Subcutaneous abdominal adipose tissue (tissue), 5 donors: ENCODE results near the gene TFRC.
"Not testable (repeated sequence)": the region's sequence is repeated elsewhere in the genome, so short reads cannot be mapped to it uniquely, and the experiment has no call there.

Experiments used
- H3K27ac ChIP-seq: one replicate; pipeline ENCODE4 v1.7.0; 2013; ENCODE audit warnings: low read depth, mild to moderate bottlenecking, inconsistent platforms, low read length, moderate library complexity
- H3K27me3 ChIP-seq, 5 donors: one replicate each; pipeline ENCODE4 v1.7.0; 2013; ENCODE audit warnings: low read length in 5 of 5, inconsistent platforms in 1 of 5; ENCODE audit not compliant: control insufficient read depth in 5 of 5, insufficient read depth in 4 of 5
- H3K36me3 ChIP-seq, 5 donors: one replicate each; pipeline ENCODE4 v1.7.0; 2013; ENCODE audit warnings: low read length in 5 of 5; ENCODE audit not compliant: control insufficient read depth in 5 of 5, insufficient read depth in 5 of 5
- H3K4me1 ChIP-seq, 5 donors: one replicate each; pipeline ENCODE4 v1.7.0; 2013; ENCODE audit warnings: low read length in 5 of 5, mild to moderate bottlenecking in 3 of 5, moderate library complexity in 1 of 5; ENCODE audit not compliant: control insufficient read depth in 5 of 5, insufficient read depth in 5 of 5
- H3K4me3 ChIP-seq, 5 donors: one replicate each; pipeline ENCODE4 v1.7.0; 2013; ENCODE audit warnings: low read length in 5 of 5, low read depth in 1 of 5
- H3K9ac ChIP-seq, 5 donors: one replicate each; pipeline ENCODE4 v1.7.0; 2013; ENCODE audit warnings: low read length in 5 of 5, mild to moderate bottlenecking in 4 of 5, moderate library complexity in 3 of 5
- H3K9me3 ChIP-seq, 5 donors: one replicate each; pipeline ENCODE4 v1.7.0; 2013; ENCODE audit warnings: low read length in 5 of 5; ENCODE audit not compliant: control insufficient read depth in 5 of 5
- donor health status: healthy.
- donor health status: healthy.
- donor health status: healthy.
- donor health status: healthy.
- donor health status: healthy.

The TFRC gene

GRCh38 chr3:196063456-196063855 is 18.4 kb downstream of the TFRC start:
- Histone ChIP-seq H3K4me3 (no peak overlapping the region), H3K4me1 (no peaks in the 10 kb centered on the region), H3K27ac (no peak overlapping the region), H3K9ac (no peak overlapping the region), H3K27me3 (no peaks in the 10 kb centered on the region), H3K9me3 (no peaks in the 10 kb centered on the region), H3K36me3 (peaks cover 58 to 90% (median 71%) of the 10 kb centered on the region in 5 donors)

GRCh38 chr3:196063049-196063448 is 18.8 kb downstream of the TFRC start:
- Histone ChIP-seq H3K4me1 (no peaks in the 10 kb centered on the region), H3K27me3 (no peaks in the 10 kb centered on the region), H3K9ac (no peak overlapping the region), H3K4me3 (no peak overlapping the region), H3K9me3 (no peaks in the 10 kb centered on the region), H3K27ac (no peak overlapping the region), H3K36me3 (peaks cover 61 to 91% (median 73%) of the 10 kb centered on the region in 5 donors)

- no peak overlapping the region for H3K4me3 ChIP-seq
- H3K27me3 ChIP-seq: no peaks in the 10 kb centered on the region
- no peak overlapping the region for H3K27ac ChIP-seq
- H3K9ac ChIP-seq: no peak overlapping the region
- peaks cover 0 to 4% (median 2%) of the 10 kb centered on the region in 5 donors for H3K4me1 ChIP-seq
- peaks cover 45 to 91% (median 67%) of the 10 kb centered on the region in 5 donors for H3K36me3 ChIP-seq
- no peaks in the 10 kb centered on the region for H3K9me3 ChIP-seq
These were observed 21.1 kb downstream of the TFRC start for GRCh38 chr3:196060834-196061233.

GRCh38 chr3:196057760-196058331 is 24.0 kb downstream of the TFRC start:
- Histone ChIP-seq H3K4me1 (peaks cover 0 to 8% (median 6%) of the 10 kb centered on the region in 5 donors), H3K9ac (no peak overlapping the region), H3K9me3 (no peaks in the 10 kb centered on the region), H3K36me3 (peaks cover 42 to 94% (median 73%) of the 10 kb centered on the region in 5 donors), H3K27ac (no peak overlapping the region), H3K27me3 (no peaks in the 10 kb centered on the region), H3K4me3 (no peak overlapping the region)

GRCh38 chr3:196056371-196056770 is 25.5 kb downstream of the TFRC start:
- not testable (repeated sequence) for H3K27ac ChIP-seq, H3K27me3 ChIP-seq, H3K9ac ChIP-seq, H3K4me1 ChIP-seq, H3K4me3 ChIP-seq, H3K9me3 ChIP-seq
- H3K36me3 ChIP-seq: peaks cover 42 to 94% (median 72%) of the 10 kb centered on the region in 5 donors

GRCh38 chr3:196055683-196056270 is 26.1 kb downstream of the TFRC start:
- Histone ChIP-seq H3K36me3 (peaks cover 43 to 95% (median 71%) of the 10 kb centered on the region in 5 donors), H3K4me1 (peaks cover 0 to 8% (median 6%) of the 10 kb centered on the region in 5 donors), H3K9ac (no peak overlapping the region), H3K27ac (no peak overlapping the region), H3K9me3 (no peaks in the 10 kb centered on the region), H3K27me3 (no peaks in the 10 kb centered on the region), H3K4me3 (no peak overlapping the region)

- no peaks in the 10 kb centered on the region for H3K9me3 ChIP-seq
- no peak overlapping the region for H3K4me3 ChIP-seq
- H3K27ac ChIP-seq: no peak overlapping the region
- H3K9ac ChIP-seq: no peak overlapping the region
- H3K27me3 ChIP-seq: no peaks in the 10 kb centered on the region
- H3K4me1 ChIP-seq: peaks cover 0 to 8% (median 6%) of the 10 kb centered on the region in 5 donors
- H3K36me3 ChIP-seq: peaks cover 47 to 96% (median 74%) of the 10 kb centered on the region in 5 donors
These were observed 26.6 kb downstream of the TFRC start for GRCh38 chr3:196055240-196055639.

- Histone ChIP-seq H3K4me3 (no peak overlapping the region), H3K9ac (no peak overlapping the region), H3K9me3 (no peaks in the 10 kb centered on the region), H3K27me3 (no peaks in the 10 kb centered on the region), H3K4me1 (peaks cover 0 to 8% (median 6%) of the 10 kb centered on the region in 5 donors), H3K27ac (no peak overlapping the region), H3K36me3 (peaks cover 46 to 96% (median 74%) of the 10 kb centered on the region in 5 donors)
These were observed 27.2 kb downstream of the TFRC start for GRCh38 chr3:196054661-196055060.

- Histone ChIP-seq H3K27ac (no peak overlapping the region), H3K9ac (no peak overlapping the region), H3K9me3 (no peaks in the 10 kb centered on the region), H3K4me1 (peaks cover 0 to 8% (median 6%) of the 10 kb centered on the region in 5 donors), H3K36me3 (peaks cover 46 to 98% (median 82%) of the 10 kb centered on the region in 5 donors), H3K27me3 (no peaks in the 10 kb centered on the region), H3K4me3 (no peak overlapping the region)
These were observed 28.4 kb downstream of the TFRC start for GRCh38 chr3:196053487-196053886.

GRCh38 chr3:196051282-196052076 is 30.4 kb downstream of the TFRC start:
- no peak overlapping the region for H3K4me3 ChIP-seq
- no peak overlapping the region for H3K9ac ChIP-seq
- no peak overlapping the region for H3K27ac ChIP-seq
- no peaks in the 10 kb centered on the region for H3K27me3 ChIP-seq
- H3K36me3 ChIP-seq: peaks cover 37 to 78% (median 64%) of the 10 kb centered on the region in 5 donors
- H3K4me1 ChIP-seq: peaks cover 0 to 8% (median 6%) of the 10 kb centered on the region in 5 donors
- no peaks in the 10 kb centered on the region for H3K9me3 ChIP-seq
